HepG2 (cell line): Measurements from ENCODE around the gene TRPV2. TPM values are rescaled to one million over a fixed set of nuclear protein-coding genes. Genes with fewer than 3 reads are reported as not detected.

ENCODE experiments used
- CC2D1A ChIP-seq: sonication (generic); formaldehyde crosslinking; IDR thresholded peaks from 2 replicates; pipeline ENCODE4 v1.8.1; 2023; ENCODE audit warnings: mild to moderate bottlenecking, missing genetic modification reagents
- DZIP1 ChIP-seq: sonication (generic); formaldehyde crosslinking; IDR thresholded peaks from 2 replicates; pipeline ENCODE4 v1.5.0; 2020; ENCODE audit warnings: mild to moderate bottlenecking, missing genetic modification reagents
- FIP1L1 ChIP-seq: fragments of 200-400 bp; formaldehyde crosslinking; IDR thresholded peaks from 2 replicates; pipeline ENCODE4 v1.6.1; 2018; ENCODE audit warnings: low read depth, mild to moderate bottlenecking, low read length, moderate library complexity, borderline replicate concordance; ENCODE audit not compliant: insufficient read depth
- FOXP1 ChIP-seq, 2 experiments: fragments of 450-650 bp in 1 of 2; IDR thresholded peaks; 2 replicates each; pipeline ENCODE4 v1.6.1; 2017 to 2018; ENCODE audit warnings: antibody characterized with exemption in 1 of 2
- NBN ChIP-seq: fragments of 450-650 bp; conservative IDR thresholded peaks from 2 replicates; pipeline ENCODE4 v1.6.1; 2017
- SNRNP70 ChIP-seq: fragments of 200-400 bp; formaldehyde crosslinking; IDR thresholded peaks from 2 replicates; pipeline ENCODE4 v1.6.1; 2017; ENCODE audit warnings: mild to moderate bottlenecking, low read depth, low read length, moderate library complexity
- SRSF4 ChIP-seq: fragments of 200-400 bp; formaldehyde crosslinking; IDR thresholded peaks from one replicate; pipeline ENCODE4 v1.6.1; 2018; ENCODE audit warnings: mild to moderate bottlenecking, low read depth, low read length, moderate library complexity; ENCODE audit not compliant: poor library complexity, severe bottlenecking
- U2AF1 ChIP-seq: fragments of 200-400 bp; formaldehyde crosslinking; optimal IDR thresholded peaks from 2 replicates; pipeline ENCODE3; 2017; ENCODE audit warnings: mild to moderate bottlenecking, low read depth, low read length
- ZIK1 ChIP-seq: sonication (generic); formaldehyde crosslinking; IDR thresholded peaks from 2 replicates; pipeline ENCODE4 v1.5.0; 2020; ENCODE audit warnings: mild to moderate bottlenecking, low read depth, missing genetic modification reagents, borderline replicate concordance
- ZNF18 ChIP-seq: sonication (generic); formaldehyde crosslinking; IDR thresholded peaks from 2 replicates; pipeline ENCODE4 v1.8.0; 2022; ENCODE audit warnings: mild to moderate bottlenecking, missing genetic modification reagents; ENCODE audit not compliant: insufficient replicate concordance
- ZNF260 ChIP-seq: sonication (generic); formaldehyde crosslinking; IDR thresholded peaks from 2 replicates; pipeline ENCODE4 v1.4.0; 2020; ENCODE audit warnings: missing genetic modification reagents, low read depth, mild to moderate bottlenecking, borderline replicate concordance
- ZNF280D ChIP-seq: sonication (generic); formaldehyde crosslinking; IDR thresholded peaks from 2 replicates; pipeline ENCODE4 v1.5.1; 2020; ENCODE audit warnings: mild to moderate bottlenecking, missing genetic modification reagents
- ZNF282 ChIP-seq: fragments of 450-650 bp; IDR thresholded peaks from 2 replicates; pipeline ENCODE4 v1.6.1; 2018; ENCODE audit not compliant: partially characterized antibody
- ZNF333 ChIP-seq: sonication (generic); formaldehyde crosslinking; IDR thresholded peaks from 2 replicates; pipeline ENCODE4 v1.4.0; 2020; ENCODE audit warnings: mild to moderate bottlenecking, missing genetic modification reagents, borderline replicate concordance
- ZNF335 ChIP-seq: sonication (generic); formaldehyde crosslinking; IDR thresholded peaks from 2 replicates; pipeline ENCODE4 v1.4.0; 2020; ENCODE audit warnings: missing genetic modification reagents
- ZNF446 ChIP-seq: sonication (generic); formaldehyde crosslinking; IDR thresholded peaks from 2 replicates; pipeline ENCODE4 v1.5.0; 2020; ENCODE audit warnings: mild to moderate bottlenecking, missing genetic modification reagents
- ZNF607 ChIP-seq: sonication (generic); formaldehyde crosslinking; IDR thresholded peaks from 2 replicates; pipeline ENCODE4 v1.5.1; 2020; ENCODE audit warnings: missing genetic modification reagents, mild to moderate bottlenecking, borderline replicate concordance
- ZSCAN20 ChIP-seq: sonication (generic); formaldehyde crosslinking; IDR thresholded peaks from 2 replicates; pipeline ENCODE4 v1.4.0; 2020; ENCODE audit warnings: missing genetic modification reagents, mild to moderate bottlenecking, borderline replicate concordance
- polyA plus RNA-seq, 8 experiments: library from polyadenylated mRNA; depleted of rRNA in 3 of 8; stranded (reverse) in 7 of 8; unstranded in 1 of 8; fragments of >200 nt; fragmentation: Illumina TruSeq in 4 of 8; extraction: Trizol in 4 of 8; gene quantifications; 2 replicates each; pipeline versions ENCODE4 v1.2.1 to v1.2.3, GENCODE V29; 2011 to 2016; ENCODE audit warnings: low read depth in 4 of 8, missing spikeins in 1 of 8, mixed read lengths in 1 of 8; ENCODE audit not compliant: insufficient read depth in 1 of 8
- total RNA-seq, 5 experiments: library from RNA; depleted of rRNA; stranded (reverse); fragments of >200 nt; fragmentation: Illumina TruSeq; extraction: Trizol; gene quantifications; 2 replicates each; pipeline ENCODE4 v1.2.3, GENCODE V29; 2016; ENCODE audit warnings: low read depth in 1 of 5

Gene TRPV2
- total and polyA plus RNA-seq, 2 of the 13 experiments (the other 11 are each of a cell fraction or from before 2014, with no cell fraction given), result 13.6 to 21.3 TPM

- TF ChIP-seq ZNF280D (no peak), ZNF335 (CRISPR knock-in tag) (no peak), SNRNP70 (no peak), CC2D1A (CRISPR knock-in tag) (no peak), ZNF260 (CRISPR knock-in tag) (no peak), ZSCAN20 (no peak), U2AF1 (no peak), ZIK1 (CRISPR knock-in tag) (0 out of 2 replicates have a peak, but pooled peaks have one; percentile 62), ZNF282 (no peak), NBN (no peak), FIP1L1 (no peak), DZIP1 (no peak), ZNF333 (no peak), ZNF607 (CRISPR knock-in tag) (no peak), ZNF18 (CRISPR knock-in tag) (no peak), FOXP1 (IDR thresholded peaks at IDR 0.05) (no peak), FOXP1 (CRISPR knock-in tag; IDR thresholded peaks at IDR 0.05) (peak; percentile 71), SRSF4 (no peak), ZNF446 (CRISPR knock-in tag) (no peak)
These were observed 10.6 kb downstream of the TRPV2 start (continued) for GRCh38 chr17:16425698-16426659.
